HL-60/S4 treated with retinoic acid at 250 ng/mL for 4 days and 3 days (cell line): Measurements from ENCODE around the gene TAS2R40.

Source experiments
- in situ Hi-C: fragments of 300-500 bp; cut with MboI; formaldehyde crosslinking; loops from 2 replicates; pipeline ENCODE4 v1.7.0; 2022; ENCODE audit warnings: low sequenced_read_pairs

TAS2R40 gene

GRCh38 chr7:143221286-143221685 is 551 bp upstream of the TAS2R40 start:
- in situ Hi-C loops = loop anchor here (25.0 kb wide), 1 partner anchor 359 kb away; the partner anchor contains the start of gene EPHB6

DNA sequence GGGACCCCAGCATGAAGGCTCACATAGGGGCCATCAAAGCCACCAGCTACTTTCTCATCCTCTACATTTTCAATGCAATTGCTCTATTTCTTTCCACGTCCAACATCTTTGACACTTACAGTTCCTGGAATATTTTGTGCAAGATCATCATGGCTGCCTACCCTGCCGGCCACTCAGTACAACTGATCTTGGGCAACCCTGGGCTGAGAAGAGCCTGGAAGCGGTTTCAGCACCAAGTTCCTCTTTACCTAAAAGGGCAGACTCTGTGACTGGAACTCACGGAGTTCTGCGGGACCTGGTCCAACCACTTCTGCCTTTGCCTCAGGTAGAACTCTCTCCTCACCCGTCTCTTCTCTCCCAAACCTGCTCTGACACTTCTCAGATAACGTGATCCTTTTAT is 945 bp downstream of the TAS2R40 start:
- in situ Hi-C loops = loop anchor here (25.0 kb wide), 1 partner anchor 360 kb away; the partner anchor contains the start of gene EPHB6

GRCh38 chr7:143223784-143224183 is 1.9 kb downstream of the TAS2R40 start:
- in situ Hi-C loops = loop anchor here (25.0 kb wide), 1 partner anchor 361 kb away; the partner anchor contains the start of gene EPHB6

- in situ Hi-C loops = no loop called here
Observed at GRCh38 chr7:143225047-143225446, 3.2 kb downstream of the TAS2R40 start.

- in situ Hi-C loops = no loop called here
Observed at GRCh38 chr7:143227806-143228205, 6.0 kb downstream of the TAS2R40 start.

DNA sequence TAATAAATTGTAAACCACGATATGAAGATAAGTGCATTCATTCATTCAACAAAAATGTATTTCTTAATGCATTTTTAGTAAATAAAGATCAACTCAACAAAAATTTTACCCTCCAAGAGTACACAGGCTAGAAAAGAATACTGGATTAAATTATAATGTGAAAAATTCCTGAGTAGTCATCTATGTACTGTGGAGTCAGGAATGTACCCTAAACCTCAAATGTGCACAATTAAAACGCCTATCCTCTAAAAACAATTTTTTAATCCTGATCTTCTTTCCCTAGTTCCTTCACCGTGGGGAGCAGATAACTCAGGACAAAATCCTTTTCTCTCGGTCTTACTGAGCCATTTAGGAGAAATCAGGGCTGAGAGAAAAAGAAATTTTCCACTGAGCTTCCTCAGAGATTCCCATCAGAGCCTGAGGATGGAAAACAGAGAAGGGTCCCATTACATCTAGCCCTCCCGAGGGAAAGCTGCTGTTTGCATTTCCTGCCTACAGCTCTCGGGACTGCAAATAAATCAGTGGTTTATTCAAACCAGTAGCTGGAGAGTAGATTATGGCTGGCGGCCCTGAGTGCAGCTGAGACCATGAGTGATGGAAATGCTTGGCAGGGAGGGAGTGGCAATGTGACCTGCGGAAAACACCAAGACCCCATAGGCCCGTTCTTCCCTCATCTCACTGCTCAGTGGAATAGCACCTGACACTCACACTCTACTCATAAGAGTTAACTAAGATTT is 7.4 kb downstream of the TAS2R40 start:
- in situ Hi-C loops = no loop called here

- in situ Hi-C loops = no loop called here
Observed at GRCh38 chr7:143230602-143231457, 9.0 kb downstream of the TAS2R40 start.

DNA sequence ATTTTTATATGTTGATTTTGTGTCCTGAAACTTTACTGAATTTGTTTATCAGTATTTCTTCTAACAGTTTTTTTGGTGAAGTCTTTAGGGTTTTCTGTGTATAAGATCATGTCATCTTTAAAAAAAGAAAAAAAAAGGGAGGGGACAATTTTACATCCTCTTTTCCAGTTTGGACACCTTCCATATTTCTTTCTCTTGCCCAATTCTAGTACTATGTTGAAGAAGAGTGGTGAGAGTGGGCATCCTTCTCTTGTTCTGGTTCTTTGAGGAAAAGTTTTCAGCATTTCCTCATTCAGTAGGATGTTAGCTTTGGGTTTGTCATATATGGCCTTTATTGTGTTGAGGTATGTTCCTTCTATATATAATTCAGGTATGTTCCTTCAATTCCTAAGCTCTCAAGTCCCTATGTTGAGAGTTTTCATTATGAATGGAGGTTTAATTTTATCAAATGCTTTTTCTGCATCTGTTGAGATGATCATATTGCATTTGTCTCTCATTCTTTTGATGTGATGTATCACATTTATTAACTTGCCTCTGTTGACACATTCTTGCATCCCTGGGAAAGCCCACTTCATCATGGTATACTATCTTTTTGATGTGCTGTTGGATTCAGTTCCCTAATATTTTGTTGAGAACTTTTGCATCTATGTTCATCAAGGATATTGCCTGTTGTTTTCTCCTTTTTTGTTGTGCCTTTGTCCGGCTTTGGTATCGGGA is 12.1 kb downstream of the TAS2R40 start:
- in situ Hi-C loops = no loop called here

- in situ Hi-C loops = no loop called here
Observed at GRCh38 chr7:143234533-143234875, 12.7 kb downstream of the TAS2R40 start.

DNA sequence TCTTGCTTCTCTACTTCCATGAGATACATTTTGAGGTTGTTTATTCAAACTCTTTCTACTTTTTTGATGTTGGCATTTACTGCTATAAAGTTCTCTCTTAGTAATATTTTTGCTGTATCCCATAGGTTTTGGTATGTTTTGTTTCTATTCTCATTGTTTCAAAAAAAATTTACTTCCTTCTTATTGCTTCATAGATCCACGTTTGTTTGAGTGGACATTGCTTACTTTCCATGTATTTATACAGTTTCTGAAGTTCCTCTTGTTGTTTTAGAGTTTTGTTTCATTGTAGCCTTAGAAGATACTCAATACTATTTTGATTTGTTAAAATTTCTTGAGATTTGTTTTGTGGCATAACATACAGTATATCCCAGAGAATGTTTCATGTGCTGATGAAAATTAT is 13.7 kb downstream of the TAS2R40 start:
- in situ Hi-C loops = no loop called here

DNA sequence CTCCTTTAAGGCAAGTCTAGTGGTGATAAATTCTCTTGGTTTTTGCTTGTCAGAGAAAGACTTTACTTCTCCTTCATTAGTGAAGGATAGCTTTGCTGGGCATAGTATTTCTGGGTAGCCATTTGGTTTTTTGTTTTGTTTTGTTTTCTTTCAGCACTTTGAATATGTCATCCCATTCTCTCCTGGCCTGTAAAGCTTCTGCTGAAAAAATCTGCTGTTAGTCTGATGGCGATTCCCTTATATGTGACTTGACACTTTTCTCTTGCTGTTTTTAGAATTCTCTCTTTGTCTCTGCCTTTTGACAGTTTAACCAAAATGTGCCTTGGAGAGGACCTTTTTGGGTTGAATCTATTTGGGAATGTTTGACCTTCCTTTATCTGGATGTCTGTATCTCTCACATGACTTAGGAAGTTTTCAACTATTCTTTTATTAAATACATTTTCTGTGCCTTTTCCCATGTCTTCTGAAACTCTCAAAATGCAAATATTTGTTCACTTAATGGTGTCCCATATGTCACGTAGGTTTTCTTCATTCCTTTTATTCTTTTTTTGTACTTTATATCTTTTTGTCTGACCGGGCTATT is 14.7 kb downstream of the TAS2R40 start:
- in situ Hi-C loops = no loop called here

DNA sequence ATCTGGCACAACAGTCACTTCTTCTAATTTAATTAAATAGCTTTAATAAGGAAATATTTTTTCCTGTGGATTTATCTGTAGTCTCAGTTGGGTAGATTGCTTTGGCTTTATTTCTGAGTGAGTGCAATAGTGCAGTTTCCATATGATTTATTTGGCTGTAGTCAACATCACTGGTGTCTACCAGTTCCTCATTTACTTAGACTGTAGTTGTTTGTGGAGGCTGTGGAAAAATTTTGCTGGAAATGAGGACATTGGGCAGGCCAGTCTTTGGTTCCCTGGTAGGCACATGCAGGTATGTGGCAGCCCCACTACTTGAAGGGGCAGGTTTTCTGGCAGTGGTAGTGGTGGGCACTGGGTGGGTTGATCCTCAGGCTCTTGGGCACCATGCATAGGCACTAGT is 15.5 kb downstream of the TAS2R40 start:
- in situ Hi-C loops = no loop called here

DNA sequence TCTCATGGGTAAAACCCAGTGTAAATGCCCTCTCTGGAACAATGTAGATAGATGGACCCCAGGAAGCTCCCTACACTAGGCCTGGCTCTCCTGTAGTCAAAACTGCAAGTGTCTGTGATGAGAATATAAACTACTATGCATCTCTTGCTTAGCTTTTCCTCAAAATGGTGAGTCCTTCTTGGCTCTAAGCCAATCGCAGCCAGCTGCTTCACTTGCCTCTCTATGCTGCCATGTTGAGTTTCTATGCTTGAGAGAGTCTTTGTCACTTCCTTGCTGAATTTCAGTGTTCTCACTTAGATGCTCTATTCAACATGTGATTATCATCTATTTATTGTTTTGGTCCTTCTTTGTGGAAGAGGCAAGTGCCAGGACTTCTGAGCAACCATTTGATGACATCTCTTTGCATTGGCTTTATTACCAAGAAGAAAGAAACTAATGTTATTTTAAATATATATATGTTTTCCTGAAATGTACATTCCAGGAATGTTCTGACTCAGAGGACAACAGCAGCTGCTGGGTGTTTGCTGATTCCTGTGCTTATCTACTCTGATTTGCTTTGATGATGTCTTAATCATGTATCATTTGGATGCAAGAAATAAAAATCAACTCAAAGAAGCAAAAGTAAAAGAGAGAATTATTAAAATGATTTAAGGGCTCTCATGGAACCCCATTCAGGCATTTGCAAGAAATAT is 16.6 kb downstream of the TAS2R40 start:
- in situ Hi-C loops = no loop called here

- in situ Hi-C loops = no loop called here
Observed at GRCh38 chr7:143239813-143240212, 18.0 kb downstream of the TAS2R40 start.

GRCh38 chr7:143240291-143241168 is 18.7 kb downstream of the TAS2R40 start:
- in situ Hi-C loops = no loop called here

GRCh38 chr7:143242306-143242705 is 20.5 kb downstream of the TAS2R40 start:
- in situ Hi-C loops = no loop called here

GRCh38 chr7:143243111-143243510 is 21.3 kb downstream of the TAS2R40 start:
- in situ Hi-C loops = no loop called here

- in situ Hi-C loops = no loop called here
Observed at GRCh38 chr7:143243614-143244013, 21.8 kb downstream of the TAS2R40 start.

- in situ Hi-C loops = no loop called here
Observed at GRCh38 chr7:143244321-143244720, 22.5 kb downstream of the TAS2R40 start.
